ENCODE results near the gene SCUBE1. TPM values are rescaled to one million over a fixed set of nuclear protein-coding genes. Genes with fewer than 3 reads are reported as not detected.

The SCUBE1 gene
- total and polyA plus RNA-seq, 2 of the 8 experiments (the other 6 are each of a cell fraction or from before 2014, with no cell fraction given): 2.3 to 4.9 TPM

DNA sequence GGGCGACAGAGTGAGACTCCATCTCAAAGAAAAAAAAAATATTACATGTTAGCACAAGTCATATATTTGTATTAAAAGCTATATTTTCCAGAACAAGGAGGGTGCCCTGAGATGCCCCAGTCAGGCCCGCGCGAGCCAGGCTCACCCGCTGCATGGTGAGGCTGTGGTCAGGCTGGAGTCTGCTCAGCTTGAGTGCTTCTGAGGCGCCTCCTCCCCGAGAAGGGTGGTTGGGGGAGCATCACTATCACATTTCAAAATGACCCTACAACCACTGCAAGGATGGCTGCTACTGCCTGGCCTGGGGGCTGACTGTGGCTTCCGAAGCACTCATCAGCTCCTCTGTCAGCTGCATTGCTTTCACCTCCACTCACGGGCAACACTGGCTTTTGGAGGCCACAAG is 77.1 kb downstream of the SCUBE1 start (continued):
- TF ChIP-seq, protein P1, sequence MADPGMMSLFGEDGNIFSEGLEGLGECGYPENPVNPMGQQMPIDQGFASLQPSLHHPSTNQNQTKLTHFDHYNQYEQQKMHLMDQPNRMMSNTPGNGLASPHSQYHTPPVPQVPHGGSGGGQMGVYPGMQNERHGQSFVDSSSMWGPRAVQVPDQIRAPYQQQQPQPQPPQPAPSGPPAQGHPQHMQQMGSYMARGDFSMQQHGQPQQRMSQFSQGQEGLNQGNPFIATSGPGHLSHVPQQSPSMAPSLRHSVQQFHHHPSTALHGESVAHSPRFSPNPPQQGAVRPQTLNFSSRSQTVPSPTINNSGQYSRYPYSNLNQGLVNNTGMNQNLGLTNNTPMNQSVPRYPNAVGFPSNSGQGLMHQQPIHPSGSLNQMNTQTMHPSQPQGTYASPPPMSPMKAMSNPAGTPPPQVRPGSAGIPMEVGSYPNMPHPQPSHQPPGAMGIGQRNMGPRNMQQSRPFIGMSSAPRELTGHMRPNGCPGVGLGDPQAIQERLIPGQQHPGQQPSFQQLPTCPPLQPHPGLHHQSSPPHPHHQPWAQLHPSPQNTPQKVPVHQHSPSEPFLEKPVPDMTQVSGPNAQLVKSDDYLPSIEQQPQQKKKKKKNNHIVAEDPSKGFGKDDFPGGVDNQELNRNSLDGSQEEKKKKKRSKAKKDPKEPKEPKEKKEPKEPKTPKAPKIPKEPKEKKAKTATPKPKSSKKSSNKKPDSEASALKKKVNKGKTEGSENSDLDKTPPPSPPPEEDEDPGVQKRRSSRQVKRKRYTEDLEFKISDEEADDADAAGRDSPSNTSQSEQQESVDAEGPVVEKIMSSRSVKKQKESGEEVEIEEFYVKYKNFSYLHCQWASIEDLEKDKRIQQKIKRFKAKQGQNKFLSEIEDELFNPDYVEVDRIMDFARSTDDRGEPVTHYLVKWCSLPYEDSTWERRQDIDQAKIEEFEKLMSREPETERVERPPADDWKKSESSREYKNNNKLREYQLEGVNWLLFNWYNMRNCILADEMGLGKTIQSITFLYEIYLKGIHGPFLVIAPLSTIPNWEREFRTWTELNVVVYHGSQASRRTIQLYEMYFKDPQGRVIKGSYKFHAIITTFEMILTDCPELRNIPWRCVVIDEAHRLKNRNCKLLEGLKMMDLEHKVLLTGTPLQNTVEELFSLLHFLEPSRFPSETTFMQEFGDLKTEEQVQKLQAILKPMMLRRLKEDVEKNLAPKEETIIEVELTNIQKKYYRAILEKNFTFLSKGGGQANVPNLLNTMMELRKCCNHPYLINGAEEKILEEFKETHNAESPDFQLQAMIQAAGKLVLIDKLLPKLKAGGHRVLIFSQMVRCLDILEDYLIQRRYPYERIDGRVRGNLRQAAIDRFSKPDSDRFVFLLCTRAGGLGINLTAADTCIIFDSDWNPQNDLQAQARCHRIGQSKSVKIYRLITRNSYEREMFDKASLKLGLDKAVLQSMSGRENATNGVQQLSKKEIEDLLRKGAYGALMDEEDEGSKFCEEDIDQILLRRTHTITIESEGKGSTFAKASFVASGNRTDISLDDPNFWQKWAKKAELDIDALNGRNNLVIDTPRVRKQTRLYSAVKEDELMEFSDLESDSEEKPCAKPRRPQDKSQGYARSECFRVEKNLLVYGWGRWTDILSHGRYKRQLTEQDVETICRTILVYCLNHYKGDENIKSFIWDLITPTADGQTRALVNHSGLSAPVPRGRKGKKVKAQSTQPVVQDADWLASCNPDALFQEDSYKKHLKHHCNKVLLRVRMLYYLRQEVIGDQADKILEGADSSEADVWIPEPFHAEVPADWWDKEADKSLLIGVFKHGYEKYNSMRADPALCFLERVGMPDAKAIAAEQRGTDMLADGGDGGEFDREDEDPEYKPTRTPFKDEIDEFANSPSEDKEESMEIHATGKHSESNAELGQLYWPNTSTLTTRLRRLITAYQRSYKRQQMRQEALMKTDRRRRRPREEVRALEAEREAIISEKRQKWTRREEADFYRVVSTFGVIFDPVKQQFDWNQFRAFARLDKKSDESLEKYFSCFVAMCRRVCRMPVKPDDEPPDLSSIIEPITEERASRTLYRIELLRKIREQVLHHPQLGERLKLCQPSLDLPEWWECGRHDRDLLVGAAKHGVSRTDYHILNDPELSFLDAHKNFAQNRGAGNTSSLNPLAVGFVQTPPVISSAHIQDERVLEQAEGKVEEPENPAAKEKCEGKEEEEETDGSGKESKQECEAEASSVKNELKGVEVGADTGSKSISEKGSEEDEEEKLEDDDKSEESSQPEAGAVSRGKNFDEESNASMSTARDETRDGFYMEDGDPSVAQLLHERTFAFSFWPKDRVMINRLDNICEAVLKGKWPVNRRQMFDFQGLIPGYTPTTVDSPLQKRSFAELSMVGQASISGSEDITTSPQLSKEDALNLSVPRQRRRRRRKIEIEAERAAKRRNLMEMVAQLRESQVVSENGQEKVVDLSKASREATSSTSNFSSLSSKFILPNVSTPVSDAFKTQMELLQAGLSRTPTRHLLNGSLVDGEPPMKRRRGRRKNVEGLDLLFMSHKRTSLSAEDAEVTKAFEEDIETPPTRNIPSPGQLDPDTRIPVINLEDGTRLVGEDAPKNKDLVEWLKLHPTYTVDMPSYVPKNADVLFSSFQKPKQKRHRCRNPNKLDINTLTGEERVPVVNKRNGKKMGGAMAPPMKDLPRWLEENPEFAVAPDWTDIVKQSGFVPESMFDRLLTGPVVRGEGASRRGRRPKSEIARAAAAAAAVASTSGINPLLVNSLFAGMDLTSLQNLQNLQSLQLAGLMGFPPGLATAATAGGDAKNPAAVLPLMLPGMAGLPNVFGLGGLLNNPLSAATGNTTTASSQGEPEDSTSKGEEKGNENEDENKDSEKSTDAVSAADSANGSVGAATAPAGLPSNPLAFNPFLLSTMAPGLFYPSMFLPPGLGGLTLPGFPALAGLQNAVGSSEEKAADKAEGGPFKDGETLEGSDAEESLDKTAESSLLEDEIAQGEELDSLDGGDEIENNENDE (IDR thresholded peaks at IDR 0.05; ENCODE audit: insufficient replicate concordance, low read length): no peak
